Activated T-helper 17 cell treated with anti-CD3 and anti-CD28 coated beads, Interleukin-2, amount 50 U/mL, for 72 hours (primary cell): ENCODE results near the gene CSTPP1. TPM values are rescaled to one million over a fixed set of nuclear protein-coding genes. Genes with fewer than 3 reads are reported as not detected.
"Not testable (repeated sequence)": the region's sequence is repeated elsewhere in the genome, so short reads cannot be mapped to it uniquely, and the experiment has no call there.

Source experiments
- ATAC-seq: fragments of 150-1000 bp; cut with Tn5 transposase; replicated peaks from 2 replicates; pipeline ENCODE4 v1.10.0; 2021; ENCODE audit warnings: mild to moderate bottlenecking, moderate library complexity
- H3K27ac Mint-ChIP-seq: one replicate; pipeline ENCODE4 v1.8.0; 2022; ENCODE audit warnings: mixed read lengths
- H3K27me3 Mint-ChIP-seq: one replicate; pipeline ENCODE4 v1.8.0; 2022; ENCODE audit warnings: mixed read lengths
- H3K36me3 Mint-ChIP-seq: one replicate; pipeline ENCODE4 v1.8.0; 2022; ENCODE audit warnings: low read depth, mild to moderate bottlenecking, mixed read lengths
- H3K4me1 Mint-ChIP-seq: one replicate; pipeline ENCODE4 v1.8.0; 2022; ENCODE audit warnings: mixed read lengths
- H3K4me3 Mint-ChIP-seq: one replicate; pipeline ENCODE4 v1.8.0; 2022; ENCODE audit warnings: mild to moderate bottlenecking, mixed read lengths
- H3K9me3 Mint-ChIP-seq: one replicate; pipeline ENCODE4 v1.8.0; 2022; ENCODE audit warnings: mixed read lengths
- total RNA-seq, 2 donors: library from RNA; stranded (reverse); gene quantifications; one replicate each; pipeline ENCODE4 v1.2.3, GENCODE V29; 2022

Gene CSTPP1
- total RNA-seq, 2 donors from 2014 or later: 15.2 to 19.4 TPM

GRCh38 chr11:46918083-46918787, 18.3 kb upstream of the CSTPP1 start, which contains the start of gene LRP4:
LRP4 (minus strand) TSS chr11:46918550; CDS start chr11:46918379, 171 bp downstream.
- Mint-ChIP-seq H3K27ac (peak within 1 kb of the TSS; percentile 11), H3K27me3 (peaks cover 48% of the 10 kb centered on the region), H3K9me3 (no peaks in the 10 kb centered on the region), H3K4me3 (peak within 1 kb of the TSS; percentile 77), H3K4me1 (peaks cover 18% of the 10 kb centered on the region), H3K36me3 (peaks cover 7% of the 10 kb centered on the region)
- peak; percentile 68 for ATAC-seq

GRCh38 chr11:46918788-46919513, 17.6 kb upstream of the CSTPP1 start:
- Mint-ChIP-seq H3K27ac (peak overlapping the region; percentile 11), H3K9me3 (no peaks in the 10 kb centered on the region), H3K4me3 (peak overlapping the region; percentile 63), H3K36me3 (peaks cover 7% of the 10 kb centered on the region), H3K27me3 (peaks cover 42% of the 10 kb centered on the region), H3K4me1 (peaks cover 18% of the 10 kb centered on the region)
- ATAC-seq: no peak

DNA sequence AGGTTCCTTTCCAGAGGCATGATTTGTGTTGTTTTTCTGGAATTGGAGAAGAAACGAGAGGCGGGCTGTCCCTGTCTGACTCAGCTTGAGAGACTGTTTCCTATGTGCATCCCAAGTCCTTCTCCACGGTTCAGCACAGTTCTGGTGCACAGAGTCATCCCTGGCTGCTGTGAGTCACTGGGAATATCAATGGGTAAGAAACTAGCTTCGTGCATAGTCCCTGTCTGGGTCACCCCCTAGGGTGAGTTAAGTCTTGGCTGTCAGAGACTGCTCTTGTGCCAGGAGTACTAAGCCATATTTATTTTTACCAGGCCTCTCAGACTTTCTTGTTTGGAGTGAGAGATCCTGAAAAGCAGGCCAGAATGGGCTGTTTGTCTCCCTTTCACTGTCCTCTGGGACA, 15.8 kb upstream of the CSTPP1 start:
- no peak for ATAC-seq
- H3K27ac Mint-ChIP-seq: no peak overlapping the region
- no peak overlapping the region for H3K4me3 Mint-ChIP-seq
- H3K27me3 Mint-ChIP-seq: peaks cover 34% of the 10 kb centered on the region
- H3K36me3 Mint-ChIP-seq: peaks cover 7% of the 10 kb centered on the region
- peaks cover 18% of the 10 kb centered on the region for H3K4me1 Mint-ChIP-seq
- no peaks in the 10 kb centered on the region for H3K9me3 Mint-ChIP-seq

GRCh38 chr11:46927928-46928327, 8.6 kb upstream of the CSTPP1 start:
- H3K4me3 Mint-ChIP-seq, H3K9me3 Mint-ChIP-seq, H3K36me3 Mint-ChIP-seq, H3K4me1 Mint-ChIP-seq, ATAC-seq, H3K27ac Mint-ChIP-seq: not testable (repeated sequence)
- peaks cover 14% of the 10 kb centered on the region for H3K27me3 Mint-ChIP-seq

DNA sequence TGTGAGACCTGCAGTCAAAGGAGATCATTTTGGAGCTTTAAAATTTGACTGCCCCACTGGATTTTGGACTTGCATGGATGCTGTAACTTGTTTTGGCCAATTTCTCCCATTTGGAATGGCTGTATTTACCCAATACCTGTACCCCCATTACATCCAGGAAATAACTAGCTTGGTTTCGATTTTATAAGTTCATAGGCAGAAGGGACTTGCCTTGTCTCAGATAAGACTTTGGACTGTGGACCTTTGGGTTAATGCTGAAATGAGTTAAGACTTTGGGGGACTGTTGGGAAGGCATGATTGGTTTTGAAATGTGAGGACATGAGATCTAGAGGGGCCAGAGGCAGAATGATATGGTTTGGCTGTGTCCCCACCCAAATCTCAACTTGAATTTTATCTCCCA, 7.9 kb upstream of the CSTPP1 start:
- peaks cover 14% of the 10 kb centered on the region for H3K27me3 Mint-ChIP-seq
- H3K4me1 Mint-ChIP-seq, H3K27ac Mint-ChIP-seq, H3K9me3 Mint-ChIP-seq, ATAC-seq, H3K36me3 Mint-ChIP-seq, H3K4me3 Mint-ChIP-seq: not testable (repeated sequence)

DNA sequence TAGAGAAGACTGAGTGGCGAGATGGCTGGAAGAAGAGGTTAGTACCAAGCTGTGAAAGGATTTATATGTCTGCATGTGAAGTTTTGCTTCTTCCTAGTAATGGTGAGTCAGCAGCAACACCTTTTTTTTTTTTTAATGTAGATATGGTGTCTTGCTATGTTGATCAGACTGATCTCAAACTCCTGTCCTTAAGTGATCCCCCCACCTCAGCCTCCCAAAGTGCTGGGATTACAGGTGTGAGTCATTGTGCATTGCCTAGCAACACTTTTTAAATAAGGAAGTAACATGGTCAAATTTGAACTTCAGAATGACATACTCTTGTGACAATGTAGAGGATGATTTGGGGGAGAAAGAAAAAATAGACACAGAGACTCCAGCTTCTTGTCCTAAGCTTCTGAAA, 6.5 kb upstream of the CSTPP1 start:
- Mint-ChIP-seq H3K4me3 (no peak overlapping the region), H3K27ac (no peak overlapping the region), H3K27me3 (peaks cover 12% of the 10 kb centered on the region), H3K9me3 (no peaks in the 10 kb centered on the region), H3K4me1 (no peaks in the 10 kb centered on the region), H3K36me3 (no peaks in the 10 kb centered on the region)
- no peak for ATAC-seq

DNA sequence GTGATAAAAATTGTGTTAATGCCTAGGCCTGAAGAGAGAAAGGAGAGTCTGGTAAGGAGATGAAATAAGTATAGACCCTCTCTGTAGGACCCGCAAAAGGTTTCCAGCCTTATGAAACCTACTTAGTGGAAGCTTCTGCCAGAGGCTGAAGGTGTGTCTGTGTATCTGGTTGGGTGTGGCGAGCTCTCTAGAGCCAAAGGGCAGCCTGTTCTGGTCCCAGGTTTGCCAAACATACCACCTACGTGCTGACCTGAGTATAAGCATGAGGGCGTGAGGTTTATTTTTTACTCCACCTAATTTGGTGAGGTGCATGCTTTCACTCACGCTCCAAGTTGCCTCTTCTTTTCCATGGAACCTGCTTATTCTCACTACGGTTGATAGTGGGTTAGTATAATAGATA, 5.6 kb downstream of the CSTPP1 start:
- no peak overlapping the region for H3K4me3 Mint-ChIP-seq
- H3K4me1 Mint-ChIP-seq: peaks cover under 1% of the 10 kb centered on the region
- H3K27me3 Mint-ChIP-seq: no peaks in the 10 kb centered on the region
- H3K27ac Mint-ChIP-seq: no peak overlapping the region
- ATAC-seq: no peak
- peaks cover 10% of the 10 kb centered on the region for H3K36me3 Mint-ChIP-seq
- H3K9me3 Mint-ChIP-seq: no peaks in the 10 kb centered on the region

DNA sequence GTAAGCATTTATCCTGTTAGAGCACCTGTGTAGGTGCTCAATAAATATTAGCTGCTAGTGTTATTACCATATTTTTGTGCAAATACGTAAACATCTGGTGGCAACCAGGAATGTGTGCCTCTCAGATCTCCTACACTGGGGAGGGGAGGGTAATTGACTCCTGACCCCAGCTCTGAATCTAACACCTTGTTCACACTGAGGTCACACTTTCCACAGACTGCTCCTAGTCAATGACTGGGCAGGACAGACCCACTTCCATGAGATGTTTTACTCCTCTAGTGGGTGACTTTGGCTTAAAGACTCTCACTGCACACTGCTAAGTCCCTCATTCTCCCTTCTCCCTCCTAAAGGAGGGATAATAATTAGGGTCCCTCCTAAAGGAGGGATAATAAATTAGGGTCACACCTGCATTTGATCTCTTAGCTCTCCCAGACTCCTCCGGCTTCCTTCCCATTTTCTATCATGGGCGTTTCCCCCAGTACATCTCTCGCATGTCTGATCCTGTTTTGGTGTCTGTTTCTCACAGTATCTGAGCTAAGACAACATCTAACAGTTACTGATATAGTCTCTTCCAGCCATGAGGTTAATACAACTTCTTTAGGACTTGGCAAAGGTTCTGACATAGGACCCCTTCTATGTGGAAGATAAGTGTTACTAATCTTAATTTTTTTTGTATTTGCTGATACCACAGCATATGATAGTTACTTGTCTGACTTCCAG, 8.0 kb downstream of the CSTPP1 start:
- H3K4me3 Mint-ChIP-seq: no peak overlapping the region
- no peaks in the 10 kb centered on the region for H3K9me3 Mint-ChIP-seq
- H3K4me1 Mint-ChIP-seq: no peaks in the 10 kb centered on the region
- ATAC-seq: no peak
- no peaks in the 10 kb centered on the region for H3K27me3 Mint-ChIP-seq
- H3K36me3 Mint-ChIP-seq: peaks cover 16% of the 10 kb centered on the region
- H3K27ac Mint-ChIP-seq: no peak overlapping the region

DNA sequence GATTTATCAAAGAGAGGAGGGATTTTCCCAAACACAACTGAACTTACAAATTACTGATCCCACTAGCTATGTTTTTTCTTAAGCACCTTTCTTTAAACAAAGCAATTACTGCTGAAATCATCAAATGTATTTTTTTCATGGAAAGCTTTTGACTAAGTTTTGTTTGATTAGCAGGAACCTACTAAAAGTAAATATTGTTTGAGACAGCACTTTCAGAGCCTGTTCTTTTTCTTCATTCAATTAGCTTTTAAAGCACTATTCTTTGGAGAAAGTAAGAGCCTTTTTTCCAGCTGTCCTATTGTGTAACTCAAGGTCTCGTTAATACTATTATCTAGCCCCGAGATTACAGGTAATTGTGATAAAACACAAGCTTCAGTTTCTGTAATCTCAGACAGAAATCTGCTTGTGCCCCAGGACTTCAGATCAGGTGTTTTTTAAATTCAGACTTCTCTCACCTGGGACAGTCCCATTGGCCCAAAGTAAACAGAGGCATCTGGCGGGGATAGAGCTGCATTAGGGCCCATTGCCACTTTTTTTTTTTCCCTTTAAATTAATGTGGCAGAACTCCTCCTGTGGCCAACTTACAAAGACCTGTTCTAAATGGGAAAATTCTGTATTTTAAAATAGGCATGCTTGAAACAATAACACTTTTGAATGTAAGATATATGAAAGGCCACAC, 11.0 kb downstream of the CSTPP1 start:
- no peaks in the 10 kb centered on the region for H3K27me3 Mint-ChIP-seq
- no peaks in the 10 kb centered on the region for H3K9me3 Mint-ChIP-seq
- no peak overlapping the region for H3K4me3 Mint-ChIP-seq
- peaks cover 11% of the 10 kb centered on the region for H3K36me3 Mint-ChIP-seq
- no peak overlapping the region for H3K27ac Mint-ChIP-seq
- no peak for ATAC-seq
- H3K4me1 Mint-ChIP-seq: peaks cover 4% of the 10 kb centered on the region

DNA sequence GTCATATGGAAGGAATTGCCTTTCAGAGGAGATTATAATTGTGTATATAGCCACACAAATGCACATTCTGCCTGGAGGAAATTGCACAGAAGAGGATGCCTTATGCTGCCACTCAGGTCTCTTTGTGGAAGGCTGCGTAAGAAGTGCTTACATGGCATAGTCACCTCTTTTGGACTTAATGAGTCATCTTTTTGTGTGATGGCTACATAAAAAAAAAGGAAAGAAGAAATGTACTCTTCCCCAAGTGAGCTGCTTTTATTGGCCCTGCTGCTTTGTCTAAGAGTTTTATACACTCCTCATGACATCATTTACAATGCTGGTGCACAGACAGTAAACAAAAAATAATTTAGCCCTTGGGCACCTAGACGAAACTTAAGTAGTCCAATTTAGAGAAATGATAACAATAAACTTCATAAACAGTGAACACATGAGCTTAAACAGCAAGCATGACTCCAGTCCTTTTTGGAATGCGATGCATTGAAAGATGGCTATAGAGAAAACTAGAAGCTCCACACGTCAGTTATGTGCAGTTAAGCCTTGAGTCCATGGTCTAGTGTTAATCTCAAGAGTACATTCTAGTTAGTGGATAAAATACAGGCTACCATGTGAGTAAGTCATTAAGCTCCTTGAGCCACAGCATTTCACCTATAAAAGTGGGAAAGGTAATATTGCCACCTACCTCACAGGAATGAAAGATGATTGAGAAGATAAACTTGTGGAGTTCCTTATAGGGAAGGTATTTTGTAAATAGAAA, 12.0 kb downstream of the CSTPP1 start:
- ATAC-seq: no peak
- H3K36me3 Mint-ChIP-seq: peaks cover 11% of the 10 kb centered on the region
- H3K4me1 Mint-ChIP-seq: peaks cover 4% of the 10 kb centered on the region
- H3K9me3 Mint-ChIP-seq: no peaks in the 10 kb centered on the region
- no peak overlapping the region for H3K27ac Mint-ChIP-seq
- no peaks in the 10 kb centered on the region for H3K27me3 Mint-ChIP-seq
- H3K4me3 Mint-ChIP-seq: no peak overlapping the region

DNA sequence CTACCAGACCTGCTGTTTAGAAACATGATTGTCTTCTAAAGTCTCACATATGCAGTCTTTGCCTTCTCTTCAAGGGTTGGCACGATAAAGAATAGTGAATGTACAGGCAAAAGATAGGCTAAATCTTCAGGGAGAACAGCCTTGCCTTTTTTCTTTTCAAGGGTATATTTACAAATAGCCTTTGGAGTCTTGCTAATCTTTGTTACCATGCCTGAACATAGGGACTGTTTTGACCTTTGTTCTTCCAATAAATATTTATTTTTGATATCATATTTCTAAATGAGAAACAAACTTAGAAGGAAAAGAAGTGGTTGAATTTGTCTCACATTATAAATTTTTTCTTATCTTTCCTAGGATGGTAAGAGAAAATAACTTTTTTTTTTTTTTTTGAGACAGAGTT, 12.7 kb downstream of the CSTPP1 start:
- peaks cover 17% of the 10 kb centered on the region for H3K36me3 Mint-ChIP-seq
- no peak for ATAC-seq
- H3K9me3 Mint-ChIP-seq: no peaks in the 10 kb centered on the region
- H3K27ac Mint-ChIP-seq: no peak overlapping the region
- H3K4me1 Mint-ChIP-seq: peaks cover 4% of the 10 kb centered on the region
- no peak overlapping the region for H3K4me3 Mint-ChIP-seq
- no peaks in the 10 kb centered on the region for H3K27me3 Mint-ChIP-seq

- Mint-ChIP-seq H3K27me3 (no peaks in the 10 kb centered on the region), H3K4me1 (peaks cover 4% of the 10 kb centered on the region), H3K36me3 (peaks cover 11% of the 10 kb centered on the region), H3K27ac (peak overlapping the region; percentile 28), H3K4me3 (no peak overlapping the region), H3K9me3 (no peaks in the 10 kb centered on the region)
- no peak for ATAC-seq
Observed at GRCh38 chr11:46951864-46952263, 15.3 kb downstream of the CSTPP1 start.

DNA sequence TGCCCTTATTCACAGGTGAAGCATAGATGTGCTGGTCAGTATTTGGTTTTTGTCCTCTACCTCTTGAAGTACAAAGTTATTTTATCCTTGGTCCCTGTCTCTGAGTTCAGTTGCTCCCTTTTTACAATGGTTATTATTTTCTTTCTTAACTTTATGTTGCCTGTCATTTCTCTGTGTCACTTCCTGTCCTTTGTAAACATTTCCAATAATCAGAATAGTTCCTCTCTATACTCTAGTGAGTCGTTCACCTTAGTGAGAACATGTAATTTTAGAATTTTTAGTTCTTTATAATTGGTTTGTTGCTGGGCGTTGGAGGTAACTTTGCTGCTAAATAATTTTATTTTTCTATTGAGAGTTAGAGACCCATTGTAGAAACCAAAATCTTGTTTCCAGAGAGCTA, 16.0 kb downstream of the CSTPP1 start:
- H3K4me3 Mint-ChIP-seq: no peak overlapping the region
- ATAC-seq: no peak
- no peaks in the 10 kb centered on the region for H3K9me3 Mint-ChIP-seq
- peaks cover 4% of the 10 kb centered on the region for H3K4me1 Mint-ChIP-seq
- H3K27me3 Mint-ChIP-seq: no peaks in the 10 kb centered on the region
- peak overlapping the region; percentile 28 for H3K27ac Mint-ChIP-seq
- peaks cover 11% of the 10 kb centered on the region for H3K36me3 Mint-ChIP-seq

- no peaks in the 10 kb centered on the region for H3K9me3 Mint-ChIP-seq
- H3K27me3 Mint-ChIP-seq: no peaks in the 10 kb centered on the region
- H3K36me3 Mint-ChIP-seq: peaks cover 8% of the 10 kb centered on the region
- no peak for ATAC-seq
- peak overlapping the region; percentile 28 for H3K27ac Mint-ChIP-seq
- peaks cover 4% of the 10 kb centered on the region for H3K4me1 Mint-ChIP-seq
- no peak overlapping the region for H3K4me3 Mint-ChIP-seq
Observed at GRCh38 chr11:46953093-46953492, 16.5 kb downstream of the CSTPP1 start.
